IPS DF 4.7 (cell line): Measurements from ENCODE around the gene MUCL3.
"Not testable (repeated sequence)": the region's sequence is repeated elsewhere in the genome, so short reads cannot be mapped to it uniquely, and the experiment has no call there.

Source experiments
- DNase-seq: peaks from one replicate; pipeline ENCODE4 v3.0.0-alpha.2; 2013; ENCODE audit warnings: low spot score; ENCODE audit errors: extremely low read depth

The MUCL3 gene

DNA sequence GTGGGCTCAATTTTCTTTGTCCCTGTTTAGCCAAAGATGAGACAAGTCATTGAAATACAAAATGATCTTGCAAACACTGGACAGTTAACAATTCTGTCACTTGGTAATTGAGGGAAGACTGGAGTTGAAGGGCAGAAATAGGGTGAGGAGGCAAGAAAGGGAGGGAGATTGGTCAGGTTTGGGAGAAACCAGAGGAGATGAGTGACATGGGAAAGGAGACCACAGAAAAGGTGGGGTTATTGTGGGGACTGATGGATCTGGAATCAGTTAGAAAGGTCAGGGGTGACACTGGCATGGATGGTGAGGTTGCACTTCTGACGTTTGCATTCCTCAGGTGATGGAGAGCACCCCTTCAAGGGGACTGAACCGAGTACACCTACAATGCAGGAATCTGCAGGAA, 32.1 kb upstream of the MUCL3 start:
- no peak for DNase-seq

DNA sequence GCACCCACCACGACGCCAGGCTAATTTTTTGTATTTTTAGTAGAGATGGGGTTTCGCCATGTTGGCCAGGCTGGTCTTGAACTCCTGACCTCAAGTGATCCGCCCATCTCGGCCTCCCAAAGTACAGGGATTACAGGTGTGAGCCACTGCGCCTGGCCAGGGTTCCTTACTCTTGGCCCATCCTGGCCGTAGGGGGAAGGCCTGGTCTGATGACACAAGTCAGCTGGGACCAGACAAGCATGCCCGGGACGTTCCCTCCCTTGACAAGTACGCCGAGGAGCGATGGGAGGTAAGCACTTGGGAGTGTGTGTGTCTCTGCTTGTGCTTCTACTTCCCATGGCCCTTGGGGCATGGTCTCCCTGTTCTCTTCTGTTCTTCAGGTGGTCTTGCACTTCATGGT, 30.3 kb upstream of the MUCL3 start:
- not testable (repeated sequence) for DNase-seq

DNA sequence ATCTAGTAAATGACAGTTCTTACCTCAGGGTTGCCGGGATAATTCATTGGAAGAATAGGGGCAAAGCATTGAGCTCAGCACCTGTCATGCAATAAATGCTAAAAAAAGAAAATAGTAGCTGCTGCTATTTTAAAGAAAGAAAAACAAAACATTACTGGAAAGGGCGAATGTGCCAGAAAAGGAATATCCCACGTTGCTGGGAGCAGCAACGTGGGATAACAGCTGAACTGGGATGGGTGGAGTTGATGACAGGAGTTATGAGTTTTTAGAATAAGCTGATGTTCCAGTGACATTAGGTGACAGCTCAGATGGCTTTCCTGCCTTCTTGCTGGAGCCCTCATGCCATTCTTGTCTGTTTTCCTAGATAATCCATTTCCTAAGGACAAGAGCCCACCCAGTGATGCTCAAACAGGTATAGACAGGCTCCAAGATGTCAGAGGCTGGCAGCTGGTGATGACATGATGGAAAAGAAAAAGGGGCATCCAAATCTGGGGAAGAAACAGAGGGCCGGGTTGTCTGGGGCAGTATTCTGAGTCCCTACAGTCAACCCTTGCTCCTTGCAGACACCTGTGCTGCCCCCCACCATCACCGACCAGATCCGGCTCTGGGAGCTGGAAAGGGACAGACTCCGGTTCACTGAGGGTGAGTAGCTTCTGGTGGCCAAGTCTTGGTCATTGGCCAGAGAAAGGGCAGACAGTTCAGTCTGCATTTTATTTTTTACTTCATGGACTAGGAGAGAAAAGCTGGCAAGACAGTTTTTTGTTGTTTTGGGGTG, 27.8 kb upstream of the MUCL3 start:
- no peak for DNase-seq

DNA sequence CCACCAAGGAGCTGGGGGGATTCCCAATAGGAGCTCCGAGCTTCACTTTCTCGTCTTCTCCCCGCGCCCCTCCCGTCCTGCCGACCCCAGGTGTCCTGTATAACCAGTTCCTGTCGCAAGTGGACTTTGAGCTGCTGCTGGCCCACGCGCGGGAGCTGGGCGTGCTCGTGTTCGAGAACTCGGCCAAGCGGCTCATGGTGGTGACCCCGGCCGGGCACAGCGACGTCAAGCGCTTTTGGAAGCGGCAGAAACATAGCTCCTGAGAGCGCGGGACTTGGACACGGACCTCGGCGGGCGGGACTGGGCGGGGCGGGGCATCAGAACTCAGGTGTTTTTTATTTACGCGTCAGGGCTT, 27.1 kb upstream of the MUCL3 start:
- DNase-seq: no peak

DNA sequence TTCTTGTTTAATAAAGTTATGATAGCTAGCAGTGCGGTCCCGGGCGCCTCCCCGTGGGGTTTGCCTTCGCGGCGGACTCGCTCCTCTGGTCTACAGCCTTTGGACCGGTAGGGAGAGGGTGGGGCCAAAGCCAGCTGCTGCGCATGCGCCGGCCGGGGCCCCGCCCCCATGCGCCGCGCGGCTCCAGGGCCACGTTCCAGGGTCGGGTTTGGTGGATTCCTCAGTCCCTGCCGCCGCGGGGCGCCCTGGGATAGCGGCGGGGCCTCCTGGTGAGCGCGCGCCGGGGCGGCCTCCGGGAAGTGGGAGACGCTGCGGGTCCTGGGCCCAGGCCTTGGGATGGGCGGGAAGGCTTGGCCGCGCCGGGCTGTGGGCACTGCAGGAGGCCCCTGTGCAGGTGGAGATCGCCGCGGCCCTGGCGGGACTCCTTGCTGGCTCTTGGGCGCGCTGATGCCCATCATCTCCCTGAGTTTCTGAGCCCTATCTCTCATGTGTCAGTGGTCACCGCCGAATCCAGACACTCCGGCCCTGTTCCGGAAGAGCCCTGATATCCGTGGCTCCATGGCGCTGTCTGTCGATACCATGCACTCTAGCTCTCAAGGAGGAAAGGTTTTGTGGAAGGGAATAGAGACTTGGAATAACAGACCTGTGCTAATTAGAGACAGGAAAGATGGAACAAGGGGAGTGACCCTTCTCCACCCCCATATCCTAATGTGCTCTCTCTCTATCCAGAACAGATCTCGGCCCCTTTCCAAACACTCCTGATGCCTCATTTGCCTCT, 26.5 kb upstream of the MUCL3 start, which contains the start of gene VARS2:
Gene VARS2 (plus strand): TSS at position 163 of the 778 bp plus-strand sequence. CDS start 599 bp downstream, at position 762.
- DNase-seq: no peak

DNA sequence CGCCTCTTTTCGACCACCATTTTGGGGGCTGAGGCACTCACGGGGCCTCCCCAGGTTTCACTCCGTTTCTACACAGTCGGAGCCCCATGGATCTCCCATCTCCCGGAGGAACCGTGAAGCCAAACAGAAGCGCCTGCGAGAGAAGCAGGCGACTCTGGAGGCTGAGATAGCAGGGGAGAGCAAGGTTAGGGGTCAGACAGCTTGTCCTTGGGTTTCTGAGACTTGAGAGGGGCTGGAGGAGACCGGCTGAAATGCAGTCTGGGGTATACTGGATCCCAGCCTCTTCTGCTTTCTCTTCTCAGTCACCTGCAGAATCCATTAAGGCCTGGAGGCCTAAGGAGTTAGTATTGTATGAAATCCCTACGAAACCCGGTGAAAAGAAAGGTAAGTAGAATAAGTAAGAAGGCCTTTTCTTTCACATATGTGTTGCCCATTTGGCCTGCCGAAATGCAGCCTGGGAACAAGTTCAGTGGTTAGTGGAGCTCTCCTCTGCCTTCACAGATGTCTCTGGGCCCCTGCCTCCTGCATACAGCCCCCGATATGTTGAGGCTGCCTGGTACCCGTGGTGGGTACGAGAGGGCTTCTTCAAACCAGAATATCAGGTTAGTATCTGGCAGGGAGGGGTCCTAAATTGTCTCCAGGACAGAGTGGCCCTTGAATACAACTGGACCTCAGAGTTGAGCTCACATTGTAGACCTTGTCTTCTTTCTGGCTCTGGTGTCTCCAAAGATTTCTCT, 25.8 kb upstream of the MUCL3 start:
- DNase-seq: no peak

DNA sequence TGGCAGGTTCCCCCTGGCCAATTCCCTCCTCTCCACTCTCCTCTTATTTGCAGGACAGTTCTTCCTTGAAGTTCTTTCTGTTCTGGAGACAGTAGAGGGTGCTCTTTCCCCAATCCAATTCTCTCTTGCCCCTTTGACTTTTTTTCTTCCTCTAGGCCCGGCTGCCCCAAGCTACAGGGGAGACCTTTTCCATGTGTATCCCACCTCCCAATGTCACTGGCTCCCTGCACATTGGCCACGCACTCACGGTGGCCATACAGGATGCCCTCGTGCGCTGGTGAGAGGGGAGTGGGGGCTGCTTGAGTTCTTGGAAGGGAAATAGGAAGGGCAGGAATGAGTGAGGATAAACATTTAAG, 25.2 kb upstream of the MUCL3 start:
- DNase-seq: no peak

DNA sequence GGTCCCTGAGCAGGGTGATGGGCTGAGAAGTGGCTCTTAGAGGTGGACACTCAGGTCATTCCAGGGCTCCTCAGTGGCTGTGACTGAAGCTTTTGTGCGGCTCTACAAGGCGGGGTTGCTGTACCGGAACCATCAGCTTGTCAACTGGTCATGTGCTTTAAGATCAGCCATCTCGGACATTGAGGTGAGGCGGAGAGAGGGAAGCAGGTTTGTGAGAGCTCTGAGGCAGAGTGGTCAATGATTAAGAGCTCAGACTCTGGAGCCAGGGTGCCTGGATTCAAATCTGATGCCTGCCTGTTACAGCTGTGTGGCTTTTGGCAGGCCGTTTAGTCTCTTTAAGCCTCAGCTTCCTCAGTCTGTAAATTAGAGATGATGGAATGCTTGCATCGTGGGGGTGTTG, 23.7 kb upstream of the MUCL3 start:
- DNase-seq: no peak

DNA sequence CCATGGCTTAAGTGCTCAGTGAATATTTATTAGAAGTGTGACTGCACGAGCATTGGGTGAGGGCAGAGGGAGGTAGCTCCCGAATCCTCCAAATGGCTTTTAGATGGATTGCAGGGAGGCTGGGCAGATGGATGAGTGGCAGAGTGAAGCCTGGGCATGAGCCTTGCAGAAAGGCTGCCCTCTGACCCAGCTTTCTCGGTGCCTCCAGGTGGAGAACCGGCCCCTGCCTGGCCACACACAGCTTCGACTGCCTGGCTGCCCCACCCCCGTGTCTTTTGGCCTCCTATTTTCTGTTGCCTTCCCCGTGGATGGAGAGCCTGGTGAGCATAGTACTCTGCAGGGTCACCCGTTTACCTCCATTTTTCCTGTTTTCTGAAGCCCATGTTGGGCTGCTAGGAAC, 23.3 kb upstream of the MUCL3 start:
- DNase-seq: no peak

DNA sequence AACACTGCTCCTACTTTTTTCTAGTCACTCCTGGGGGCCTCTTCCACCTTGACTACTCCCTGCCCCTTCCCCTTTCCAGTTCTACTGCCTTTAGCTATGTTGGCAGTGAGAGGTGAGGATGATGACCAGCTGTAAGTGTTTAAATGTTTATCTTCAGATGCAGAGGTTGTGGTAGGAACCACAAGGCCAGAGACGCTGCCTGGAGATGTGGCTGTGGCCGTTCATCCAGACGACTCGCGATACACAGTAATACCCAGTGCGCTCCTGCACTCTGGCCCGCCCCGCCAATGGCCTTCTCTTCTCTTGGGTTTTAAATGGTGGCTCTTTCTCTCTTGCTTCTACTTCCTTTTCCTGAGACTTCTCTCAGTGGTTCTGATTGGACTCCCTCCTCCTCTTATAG, 22.1 kb upstream of the MUCL3 start:
- no peak for DNase-seq

DNA sequence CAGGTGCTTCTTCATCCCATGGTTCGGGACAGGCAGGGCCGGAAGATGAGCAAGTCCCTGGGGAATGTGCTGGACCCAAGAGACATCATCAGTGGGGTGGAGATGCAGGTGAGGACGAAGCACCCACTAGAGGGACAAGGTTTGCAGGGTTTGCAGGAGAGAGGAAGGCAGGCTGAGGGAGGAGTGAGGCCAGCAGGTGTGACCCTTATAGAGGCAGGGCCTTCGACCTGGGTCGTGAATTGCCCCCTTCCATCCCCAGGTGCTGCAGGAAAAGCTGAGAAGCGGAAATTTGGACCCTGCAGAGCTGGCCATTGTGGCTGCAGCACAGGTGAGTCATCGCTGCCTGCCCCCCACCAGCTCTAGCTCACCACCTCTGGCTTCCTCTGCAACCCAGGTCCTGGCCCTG, 18.3 kb upstream of the MUCL3 start:
- no peak for DNase-seq

DNA sequence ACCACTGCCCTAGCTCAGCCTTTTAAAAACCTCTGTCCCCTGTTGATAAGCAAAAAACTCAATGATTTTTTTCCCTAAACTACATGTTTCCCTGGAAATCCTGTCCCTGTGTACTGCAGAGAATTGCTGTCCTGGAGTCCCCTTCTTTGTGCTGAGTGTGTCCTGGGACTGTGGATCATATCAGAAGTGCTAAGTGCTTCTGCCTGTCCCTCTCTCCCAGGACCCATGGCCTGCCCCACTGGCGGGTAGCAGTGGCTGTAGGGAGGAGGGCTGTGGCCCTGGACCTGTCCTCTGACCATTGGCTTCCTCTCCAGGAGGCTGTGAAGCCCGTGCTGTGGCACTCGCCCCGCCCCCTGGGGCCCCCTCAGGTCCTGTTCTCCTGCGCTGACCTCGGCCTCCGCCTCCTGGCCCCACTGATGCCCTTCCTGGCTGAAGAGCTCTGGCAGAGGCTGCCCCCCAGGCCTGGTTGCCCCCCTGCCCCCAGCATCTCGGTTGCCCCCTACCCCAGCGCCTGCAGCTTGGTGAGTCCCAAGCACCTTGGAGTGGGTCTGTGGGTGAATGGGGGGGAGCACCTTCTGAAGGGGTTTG, 16.6 kb upstream of the MUCL3 start:
- DNase-seq: not testable (repeated sequence)

DNA sequence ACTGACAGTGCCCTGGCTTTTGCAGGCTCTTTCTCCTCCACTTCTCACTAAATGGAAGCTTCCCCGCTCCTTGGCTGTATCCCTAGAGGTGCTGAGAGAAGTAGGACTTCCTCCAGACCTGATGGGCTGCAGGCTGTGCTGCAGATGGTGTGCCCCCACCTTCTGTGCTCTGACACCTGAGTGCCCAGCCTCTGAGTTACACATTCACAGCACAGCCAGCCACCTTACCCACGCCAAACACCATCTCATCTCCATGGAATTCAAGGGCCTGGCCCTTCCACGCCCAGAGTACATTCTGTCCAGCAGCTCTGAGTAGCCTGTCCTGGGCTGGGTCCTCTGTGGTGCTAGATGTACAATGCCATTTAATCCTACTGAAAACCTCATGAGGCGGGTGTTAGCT, 14.1 kb upstream of the MUCL3 start:
- DNase-seq: no peak

DNA sequence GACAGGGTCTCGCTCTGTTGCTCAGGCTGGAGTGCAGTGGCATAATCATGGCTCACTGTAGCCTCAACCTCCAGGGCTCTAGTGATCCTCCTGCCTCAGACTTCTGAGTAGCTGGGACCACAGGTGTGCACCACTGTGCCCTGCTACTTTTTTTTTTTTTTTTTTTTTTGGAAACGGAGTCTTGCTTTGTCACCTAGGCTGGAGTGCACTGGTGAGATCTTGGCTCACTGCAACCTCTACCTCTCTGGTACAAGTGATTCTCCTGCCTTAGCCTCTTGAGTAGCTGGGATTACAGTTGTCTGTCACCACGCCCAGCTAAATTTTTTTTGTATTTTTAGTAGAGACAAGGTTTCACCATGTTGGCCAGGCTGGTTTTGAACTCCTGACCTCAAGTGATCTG, 13.7 kb upstream of the MUCL3 start:
- not testable (repeated sequence) for DNase-seq

DNA sequence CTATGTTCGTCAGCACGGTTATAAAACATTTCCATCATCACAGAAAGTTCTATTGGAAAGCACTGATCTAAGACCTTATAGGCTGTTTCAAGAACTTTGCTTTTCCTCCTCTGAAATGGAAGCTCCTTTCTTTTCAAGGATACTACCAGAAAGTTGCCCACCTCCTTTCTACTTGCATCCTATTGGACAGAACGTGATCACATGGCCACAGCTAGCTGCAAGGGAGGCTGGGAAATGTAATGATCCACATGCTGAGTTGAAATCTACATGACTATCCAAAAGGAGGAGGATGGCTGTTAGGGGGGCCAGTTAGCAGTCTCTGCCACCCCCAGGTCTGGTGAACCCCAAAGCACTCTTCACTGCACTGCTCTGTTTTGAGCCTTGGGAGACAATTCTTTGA, 12.1 kb upstream of the MUCL3 start:
- no peak for DNase-seq

DNA sequence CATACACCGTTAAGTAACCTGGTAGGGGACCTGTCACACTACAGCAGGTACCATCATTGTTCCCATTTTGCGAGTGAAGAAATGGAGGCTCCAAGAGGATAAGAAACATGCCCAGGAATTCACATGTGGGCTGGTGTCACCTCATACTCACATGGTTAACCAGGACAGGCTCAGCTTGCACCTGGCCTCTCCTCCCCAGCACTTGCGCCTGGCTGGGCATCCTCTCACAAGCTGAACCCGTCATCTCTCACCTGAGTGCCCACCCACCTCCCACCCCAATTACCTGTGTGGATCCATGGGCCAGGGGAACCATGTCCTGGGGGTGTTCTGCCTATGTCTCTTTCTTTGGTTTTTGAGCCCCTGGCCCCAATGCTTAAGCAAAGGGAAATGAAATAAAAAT, 10.3 kb upstream of the MUCL3 start:
- DNase-seq: no peak

DNA sequence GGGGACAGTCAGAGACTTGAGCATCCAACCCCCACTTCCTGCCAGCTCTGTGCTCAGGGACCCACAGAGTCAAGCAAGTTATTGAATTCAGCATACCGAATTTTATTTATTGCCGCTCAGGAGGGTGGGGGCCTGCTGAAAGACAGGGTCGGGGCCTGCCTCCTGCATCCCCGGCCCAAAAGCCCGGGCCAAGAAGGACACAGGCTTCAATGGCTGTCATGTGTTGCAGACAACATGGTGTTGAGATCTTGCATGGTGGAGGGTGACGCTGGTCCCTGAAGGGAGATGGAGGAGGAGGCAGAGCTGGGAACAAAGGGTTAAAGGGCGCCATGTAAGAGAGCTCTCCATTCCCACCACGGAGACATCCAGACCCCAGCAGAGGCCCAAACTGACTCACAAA, 9.5 kb upstream of the MUCL3 start:
- DNase-seq: no peak

DNA sequence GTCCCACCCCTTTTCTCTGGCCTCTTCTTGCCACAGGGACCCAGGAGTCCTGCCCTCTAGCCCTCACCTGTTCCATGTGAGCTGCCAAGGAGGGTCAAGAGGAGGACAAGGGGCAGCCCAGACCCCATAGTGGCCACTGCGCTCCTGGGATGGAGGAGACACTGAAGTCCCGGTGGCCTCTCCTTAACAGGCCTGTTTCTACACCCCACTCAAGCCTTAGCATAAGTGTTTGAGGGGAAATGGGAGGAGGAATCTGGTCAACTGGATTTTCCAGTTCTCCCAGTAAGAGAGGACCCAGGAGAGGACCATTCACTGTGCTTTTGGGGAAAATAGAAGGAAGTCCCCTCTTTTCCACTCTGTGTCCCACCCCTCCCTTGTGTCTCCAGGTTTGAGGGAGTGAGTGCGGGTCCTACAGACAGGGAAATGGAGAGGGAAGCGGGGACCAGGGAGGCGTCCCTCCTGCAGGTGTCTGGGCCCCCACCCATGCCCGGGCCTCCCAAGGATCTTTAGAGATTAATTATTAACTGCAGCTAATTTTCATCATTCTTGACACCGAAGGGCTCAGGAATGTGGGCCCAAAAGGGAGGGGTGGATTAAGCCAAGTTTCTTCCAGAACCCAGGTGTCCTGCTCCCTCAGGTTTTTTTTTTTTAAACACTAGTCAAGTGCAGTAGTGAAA, 8.7 kb upstream of the MUCL3 start, which contains the start of gene SFTA2:
Gene SFTA2 (minus strand): TSS at position 202 of the 677 bp plus-strand sequence. CDS start 74 bp downstream, at position 128.
- DNase-seq: no peak

DNA sequence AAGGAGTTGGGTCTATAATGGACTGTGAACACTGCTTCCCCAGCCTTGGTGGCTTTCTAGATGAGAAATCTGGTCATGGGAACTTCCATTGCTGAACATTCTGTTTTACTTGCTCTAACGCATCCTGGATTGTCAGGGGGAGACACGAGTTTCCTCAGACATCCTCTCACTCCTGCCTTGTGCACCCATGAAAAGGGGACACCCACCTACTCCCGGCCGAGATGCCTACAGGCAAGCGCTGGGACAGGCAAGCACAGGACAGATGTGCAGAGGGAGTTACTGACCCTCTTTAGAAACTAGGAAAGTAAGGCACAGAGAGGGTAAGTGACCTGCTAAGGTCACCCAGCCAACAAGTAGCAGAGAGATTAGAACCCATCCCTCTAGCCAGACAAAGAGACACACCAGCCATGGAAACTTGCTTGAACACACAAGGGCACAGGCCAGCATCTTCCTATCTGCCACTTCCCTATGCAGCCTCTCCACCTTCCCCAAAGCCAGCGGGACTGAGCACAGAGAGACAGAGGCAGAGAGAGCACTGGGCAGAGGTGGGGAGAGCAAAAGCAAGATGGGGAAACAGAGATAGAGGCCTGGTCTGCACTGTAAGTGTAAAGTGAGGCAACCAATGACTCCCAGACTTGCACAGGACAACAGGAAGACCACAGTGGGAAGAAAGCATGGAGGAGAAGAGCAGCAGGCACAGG, 8.0 kb upstream of the MUCL3 start:
- DNase-seq: no peak

DNA sequence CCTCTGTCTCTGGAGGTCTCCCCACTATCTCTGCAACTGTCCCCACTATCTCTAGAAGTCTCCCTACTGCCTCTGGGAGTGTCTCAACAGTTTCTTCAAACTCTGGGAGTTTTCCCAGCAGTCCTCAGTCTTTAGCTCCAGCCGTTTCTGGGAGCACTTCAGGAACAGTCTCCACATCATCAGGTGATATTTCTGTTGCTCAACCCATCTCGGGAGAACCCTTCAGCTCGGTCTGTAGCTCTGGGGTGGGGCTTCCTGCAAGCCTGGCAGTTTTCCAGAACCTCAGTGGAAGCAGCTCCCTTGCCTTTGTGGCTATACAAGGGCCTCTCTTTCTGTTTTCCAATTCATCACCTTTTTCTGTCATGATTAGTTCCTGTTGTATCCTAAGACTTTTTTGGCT, 5.8 kb upstream of the MUCL3 start:
- DNase-seq: no peak

DNA sequence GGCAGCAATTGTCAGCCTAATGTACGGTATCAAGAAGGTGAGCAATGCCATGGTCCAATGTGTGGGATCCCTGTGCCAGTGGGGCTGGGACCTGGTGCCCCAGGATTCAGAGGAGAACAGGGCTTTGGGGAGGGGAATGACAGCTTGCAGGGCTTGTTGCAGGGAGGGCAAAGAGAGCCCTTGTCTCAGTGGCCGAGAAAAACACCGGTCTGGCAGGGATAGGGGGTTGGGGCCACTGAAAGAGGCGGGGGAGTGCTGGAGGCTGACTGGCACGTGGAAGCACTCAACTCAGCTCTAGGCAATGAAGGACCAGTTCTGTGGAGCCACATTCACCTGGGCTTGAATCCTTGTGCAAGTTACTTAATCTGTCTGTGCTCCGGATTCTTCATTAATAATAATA, 3.5 kb upstream of the MUCL3 start:
- DNase-seq: no peak
